Measurements from ENCODE around the gene OSBP2.

OSBP2 gene

DNA sequence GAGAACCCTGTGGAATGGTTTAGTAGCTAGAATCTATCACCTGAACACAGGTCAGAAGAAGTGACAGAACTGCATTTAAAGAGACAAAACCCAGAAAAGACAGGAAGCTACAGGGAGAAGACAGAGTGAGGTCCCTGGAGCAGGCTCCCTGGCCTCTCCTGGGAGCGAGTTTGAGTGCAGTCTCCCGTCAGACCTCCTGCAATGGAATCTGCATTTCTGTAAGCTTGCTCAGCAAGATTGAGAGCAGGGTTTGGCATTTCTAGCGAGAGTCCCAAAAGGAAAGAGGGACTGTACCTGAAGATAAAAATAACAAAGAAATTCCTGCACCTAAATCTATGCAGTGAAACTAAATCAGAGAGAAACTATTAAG lies 199.7 kb downstream of the OSBP2 start:
- DNase-seq (ENCODE audit: low read depth, low spot score), result no peak

GRCh38 chr22:30902496-30903357 lies 208.1 kb downstream of the OSBP2 start:
- no peak for DNase-seq (ENCODE audit: low read depth, low spot score)

GRCh38 chr22:30903876-30904460 lies 209.3 kb downstream of the OSBP2 start:
- DNase-seq (ENCODE audit: low read depth, low spot score), result no peak

DNA sequence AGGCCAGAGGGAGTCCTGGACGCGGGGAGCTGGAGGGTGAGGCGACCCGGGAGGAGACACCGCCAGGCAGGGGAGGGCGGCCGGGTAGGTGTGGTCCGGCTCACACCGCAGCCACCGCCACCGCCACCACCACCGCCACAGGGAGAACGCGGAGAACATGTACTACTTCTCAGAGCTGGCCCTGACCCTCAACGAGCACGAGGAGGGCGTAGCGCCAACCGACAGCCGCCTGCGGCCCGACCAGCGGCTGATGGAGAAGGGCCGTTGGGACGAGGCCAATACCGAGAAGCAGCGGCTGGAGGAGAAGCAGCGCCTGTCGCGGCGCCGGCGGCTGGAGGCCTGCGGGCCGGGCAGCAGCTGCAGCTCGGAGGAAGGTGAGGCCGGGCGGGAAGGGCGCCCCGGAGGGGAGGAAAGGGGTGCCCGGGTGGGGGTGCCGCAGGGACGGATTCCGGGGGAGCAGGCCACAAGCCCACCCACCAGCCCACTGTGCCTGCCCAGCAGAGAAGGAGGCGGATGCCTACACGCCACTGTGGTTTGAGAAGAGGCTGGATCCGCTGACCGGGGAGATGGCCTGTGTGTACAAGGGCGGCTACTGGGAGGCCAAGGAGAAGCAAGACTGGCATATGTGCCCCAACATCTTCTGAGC lies 211.1 kb downstream of the OSBP2 start:
- no peak for DNase-seq (ENCODE audit: low read depth, low spot score)

GRCh38 chr22:30906411-30906810 lies 211.7 kb downstream of the OSBP2 start:
- no peak for DNase-seq (ENCODE audit: low read depth, low spot score)

- no peak for DNase-seq (ENCODE audit: low read depth, low spot score)
These were observed 212.3 kb downstream of the OSBP2 start for GRCh38 chr22:30906946-30907345.

DNA sequence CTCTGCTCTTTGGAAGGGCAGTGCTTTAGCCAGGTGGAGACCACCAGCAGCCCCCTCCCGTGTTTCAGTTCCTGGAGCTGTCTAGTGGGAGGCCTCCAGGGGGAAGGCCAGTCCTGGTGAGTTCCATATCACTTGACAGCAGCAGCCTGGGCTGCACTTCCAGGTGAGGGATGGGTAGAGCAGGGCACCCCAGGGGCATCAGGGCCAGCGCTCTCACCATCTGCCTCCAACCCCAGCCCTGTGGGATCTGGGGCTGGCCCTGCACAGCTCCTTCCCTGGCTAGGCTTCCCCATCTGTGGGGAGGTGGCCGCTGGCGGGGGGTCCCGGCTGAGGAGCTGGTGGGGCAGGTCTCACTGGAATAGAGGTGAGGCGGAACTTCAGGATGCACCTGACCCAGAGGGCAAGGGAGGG lies 213.4 kb downstream of the OSBP2 start:
- no peak for DNase-seq (ENCODE audit: low read depth, low spot score)

GRCh38 chr22:30909306-30909705 lies 214.6 kb downstream of the OSBP2 start:
- no peak for DNase-seq (ENCODE audit: low read depth, low spot score)

- no peak for DNase-seq (ENCODE audit: low read depth, low spot score)
These were observed 215.7 kb downstream of the OSBP2 start for GRCh38 chr22:30910358-30910757.

DNA sequence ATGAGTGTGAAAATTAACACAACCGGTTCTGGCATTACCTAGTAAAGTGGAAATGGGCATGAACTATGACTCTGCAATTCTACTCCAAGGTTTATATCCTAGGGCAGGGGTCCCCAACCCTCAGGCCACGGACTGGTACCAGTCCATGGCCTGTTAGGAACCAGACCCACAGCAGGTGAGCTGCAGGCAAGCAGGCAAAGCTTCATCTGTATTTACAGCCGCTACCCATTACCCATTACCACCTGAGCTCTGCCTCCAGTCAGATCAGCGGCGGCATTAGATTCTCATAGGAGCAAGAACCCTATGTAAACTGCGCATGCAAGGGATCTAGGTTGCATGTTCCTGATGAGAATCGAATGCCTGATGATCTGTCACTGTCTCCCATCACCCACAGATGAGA lies 224.1 kb downstream of the OSBP2 start:
- DNase-seq (ENCODE audit: low read depth, low spot score), result no peak

GRCh38 chr22:30919973-30920372 lies 225.3 kb downstream of the OSBP2 start:
- no peak for DNase-seq (ENCODE audit: low read depth, low spot score)

- DNase-seq (ENCODE audit: low read depth, low spot score), result peak; percentile 43
These were observed 225.7 kb downstream of the OSBP2 start for GRCh38 chr22:30920407-30920806.

DNA sequence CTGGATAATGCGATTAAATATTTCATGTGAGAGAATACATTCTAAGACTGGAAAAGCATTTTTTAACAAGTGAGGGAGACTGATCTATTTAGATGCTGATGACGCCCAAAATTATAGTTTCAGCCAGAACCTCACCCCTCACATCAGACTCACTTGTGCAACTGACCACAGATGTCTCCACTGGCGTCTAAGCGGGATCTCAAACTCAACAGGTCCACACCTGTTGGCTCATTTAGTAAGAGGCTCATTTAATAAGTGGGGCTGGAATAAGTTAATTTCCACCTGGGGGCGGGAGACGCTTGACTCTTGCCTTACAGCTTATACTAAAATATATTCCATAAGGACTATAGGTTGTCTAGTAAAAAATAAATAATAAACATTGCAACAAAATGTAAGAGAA lies 226.4 kb downstream of the OSBP2 start:
- no peak for DNase-seq (ENCODE audit: low read depth, low spot score)

GRCh38 chr22:30922151-30922611 lies 227.5 kb downstream of the OSBP2 start:
- no peak for DNase-seq (ENCODE audit: low read depth, low spot score)

- DNase-seq (ENCODE audit: low read depth, low spot score), result no peak
These were observed 228.7 kb downstream of the OSBP2 start for GRCh38 chr22:30923168-30923900.

DNA sequence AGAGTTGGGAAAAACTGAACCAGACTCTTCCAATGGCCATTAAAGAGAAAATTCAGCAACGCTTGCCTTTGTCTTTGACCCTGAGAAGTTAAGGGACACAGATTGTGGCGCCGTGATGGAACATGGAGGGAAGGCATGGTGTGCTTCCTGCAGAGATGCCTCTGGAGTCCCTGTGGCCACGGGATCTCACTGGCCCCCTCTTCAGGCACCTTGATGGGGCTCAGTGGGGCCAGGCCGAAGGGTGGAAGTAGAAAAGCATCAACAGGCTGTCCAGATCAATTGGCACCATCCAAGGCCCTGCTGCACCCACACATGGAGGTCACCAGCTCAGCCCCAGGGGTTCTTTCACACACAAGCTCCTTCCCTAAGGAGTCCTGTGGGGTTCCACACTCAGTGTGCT lies 231.0 kb downstream of the OSBP2 start:
- no peak for DNase-seq (ENCODE audit: low read depth, low spot score)

DNA sequence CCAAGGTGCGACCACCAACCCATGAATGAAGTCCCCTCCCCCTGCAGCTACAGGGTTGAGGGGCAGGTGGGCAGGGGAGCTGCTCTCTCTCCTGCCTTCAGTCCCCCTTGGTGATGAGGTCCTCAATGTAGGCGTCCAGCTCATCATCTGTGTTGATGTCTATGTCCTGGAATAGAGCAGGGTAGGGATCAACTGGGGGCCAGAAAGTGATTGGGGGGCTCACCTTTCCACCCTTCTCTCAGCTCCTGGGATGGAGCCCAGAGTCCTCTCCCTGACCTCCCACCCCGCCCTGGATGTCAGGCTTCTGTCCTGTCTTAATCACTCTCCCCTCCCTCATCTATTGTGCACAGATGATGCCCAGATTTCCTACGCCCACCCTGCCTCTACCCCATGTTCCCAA lies 232.0 kb downstream of the OSBP2 start:
- DNase-seq (ENCODE audit: low read depth, low spot score), result no peak

DNA sequence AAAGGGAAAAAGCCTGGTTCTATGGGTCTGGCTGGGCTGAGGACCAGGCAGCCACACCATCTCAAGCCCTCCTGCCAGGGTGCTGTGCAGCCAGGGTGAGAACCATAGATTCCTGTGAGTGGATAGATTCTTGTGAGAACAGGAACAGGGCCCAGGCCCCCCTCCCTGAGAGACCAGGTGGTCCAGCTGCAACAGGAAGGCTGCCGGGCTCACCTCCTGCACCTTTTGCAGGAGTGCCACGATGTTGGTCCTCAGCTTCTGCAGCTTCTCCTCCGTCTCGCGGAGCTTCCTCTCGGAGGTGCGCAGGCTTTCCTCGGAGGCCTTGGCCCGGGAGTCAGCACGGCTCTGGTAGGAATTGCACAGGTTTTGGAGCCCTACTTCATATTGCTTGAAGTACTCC lies 233.1 kb downstream of the OSBP2 start:
- no peak for DNase-seq (ENCODE audit: low read depth, low spot score)

DNA sequence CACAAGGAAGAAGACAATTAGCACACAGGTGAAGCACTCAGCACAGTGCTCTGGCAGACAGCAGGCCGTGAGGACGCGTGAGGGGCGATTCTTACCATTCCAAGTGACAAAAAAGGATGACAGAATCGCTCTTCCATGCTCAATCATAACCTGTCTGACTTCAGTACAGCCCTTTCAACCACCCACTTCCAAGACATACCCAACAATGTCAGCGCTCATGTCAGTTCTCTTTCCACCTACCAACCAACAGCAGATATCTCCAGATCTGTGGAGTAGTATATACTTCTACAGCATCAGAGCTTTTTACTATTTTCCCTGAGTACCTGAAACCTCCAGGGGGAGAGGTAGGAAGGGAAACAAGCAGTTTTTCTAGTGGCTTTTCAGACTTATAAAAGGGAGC lies 233.7 kb downstream of the OSBP2 start:
- no peak for DNase-seq (ENCODE audit: low read depth, low spot score)

- DNase-seq (ENCODE audit: low read depth, low spot score), result no peak
These were observed 235.6 kb downstream of the OSBP2 start for GRCh38 chr22:30930228-30930627.

GRCh38 chr22:30931541-30932300 lies 237.0 kb downstream of the OSBP2 start:
- DNase-seq (ENCODE audit: low read depth, low spot score), result no peak

All from smooth muscle cell of the brain vasculature (primary cell).